ENCODE results near the gene CGB2.
A peak's percentile ranks its signal among the peaks of the same experiment; 100 is the strongest.

The CGB2 gene

DNA sequence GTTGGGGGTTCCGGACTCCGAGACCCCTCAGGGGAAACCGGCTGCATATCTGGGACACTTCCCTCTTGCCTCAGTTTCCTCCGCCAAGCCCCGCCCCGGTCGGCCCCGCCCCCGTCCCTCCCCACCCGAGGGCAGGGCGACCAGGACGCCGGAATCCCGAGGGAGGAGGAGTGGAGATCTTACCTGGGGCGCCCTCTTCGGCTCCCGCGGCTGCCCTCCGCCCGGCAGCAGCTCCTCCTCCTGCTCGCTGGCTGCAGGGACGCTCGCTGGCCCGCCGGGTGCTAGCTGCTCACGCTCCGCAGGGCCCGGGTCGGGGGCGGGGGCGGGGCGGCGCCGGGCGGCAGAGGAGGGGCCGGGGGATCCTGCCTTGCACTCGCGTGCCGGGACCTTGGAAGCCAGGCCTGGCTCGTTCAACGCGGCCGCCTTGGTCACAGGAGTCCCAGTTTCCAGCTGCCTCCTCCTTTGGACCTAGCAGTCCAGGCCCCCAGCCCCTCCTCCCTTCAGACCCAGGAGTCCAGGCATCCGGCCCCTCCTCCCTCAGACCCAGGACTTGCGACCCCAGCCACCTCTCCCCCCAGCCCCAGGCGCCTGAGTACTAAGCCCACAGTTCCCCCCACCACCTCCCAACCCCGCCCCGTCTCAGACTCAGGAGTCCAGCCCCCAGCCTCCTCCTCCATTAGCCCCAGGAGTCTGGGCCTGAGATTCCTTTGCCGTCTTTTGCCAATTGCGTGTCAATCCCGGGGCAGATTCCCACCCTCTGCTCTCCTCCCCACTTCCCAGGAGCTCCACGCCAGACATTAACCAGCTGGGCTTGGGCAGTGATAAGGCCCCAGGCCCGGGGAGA, 33.3 kb downstream of the CGB2 start, which contains the start of gene NTF4:
TSS of gene NTF4 (minus strand) at position 51 of the 844 bp plus-strand sequence. CDS start 2,821 bp downstream, outside the sequence.
- peak; percentile 70 for DNase-seq (ENCODE audit: low spot score)
- TF ChIP-seq, protein P1, sequence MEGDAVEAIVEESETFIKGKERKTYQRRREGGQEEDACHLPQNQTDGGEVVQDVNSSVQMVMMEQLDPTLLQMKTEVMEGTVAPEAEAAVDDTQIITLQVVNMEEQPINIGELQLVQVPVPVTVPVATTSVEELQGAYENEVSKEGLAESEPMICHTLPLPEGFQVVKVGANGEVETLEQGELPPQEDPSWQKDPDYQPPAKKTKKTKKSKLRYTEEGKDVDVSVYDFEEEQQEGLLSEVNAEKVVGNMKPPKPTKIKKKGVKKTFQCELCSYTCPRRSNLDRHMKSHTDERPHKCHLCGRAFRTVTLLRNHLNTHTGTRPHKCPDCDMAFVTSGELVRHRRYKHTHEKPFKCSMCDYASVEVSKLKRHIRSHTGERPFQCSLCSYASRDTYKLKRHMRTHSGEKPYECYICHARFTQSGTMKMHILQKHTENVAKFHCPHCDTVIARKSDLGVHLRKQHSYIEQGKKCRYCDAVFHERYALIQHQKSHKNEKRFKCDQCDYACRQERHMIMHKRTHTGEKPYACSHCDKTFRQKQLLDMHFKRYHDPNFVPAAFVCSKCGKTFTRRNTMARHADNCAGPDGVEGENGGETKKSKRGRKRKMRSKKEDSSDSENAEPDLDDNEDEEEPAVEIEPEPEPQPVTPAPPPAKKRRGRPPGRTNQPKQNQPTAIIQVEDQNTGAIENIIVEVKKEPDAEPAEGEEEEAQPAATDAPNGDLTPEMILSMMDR (IDR thresholded peaks at IDR 0.05; ENCODE audit: poor library complexity, severe bottlenecking): peak; percentile 18
- Histone ChIP-seq H3K4me1 (ENCODE audit: insufficient read depth, poor library complexity, severe bottlenecking) (peaks cover 7% of the 10 kb centered on the region), H3K36me3 (ENCODE audit: low read depth) (no peaks in the 10 kb centered on the region), H3K9me3 (ENCODE audit: severe bottlenecking) (no peaks in the 10 kb centered on the region), H3K27ac (ENCODE audit: poor library complexity, severe bottlenecking) (peak within 1 kb of the TSS; percentile 92), H3K4me3 (ENCODE audit: severe bottlenecking) (peak within 1 kb of the TSS; percentile 40), H3K27me3 (ENCODE audit: insufficient read depth, poor library complexity, severe bottlenecking) (no peaks in the 10 kb centered on the region)
- ATAC-seq (ENCODE audit: low read depth): peak; percentile 66

DNA sequence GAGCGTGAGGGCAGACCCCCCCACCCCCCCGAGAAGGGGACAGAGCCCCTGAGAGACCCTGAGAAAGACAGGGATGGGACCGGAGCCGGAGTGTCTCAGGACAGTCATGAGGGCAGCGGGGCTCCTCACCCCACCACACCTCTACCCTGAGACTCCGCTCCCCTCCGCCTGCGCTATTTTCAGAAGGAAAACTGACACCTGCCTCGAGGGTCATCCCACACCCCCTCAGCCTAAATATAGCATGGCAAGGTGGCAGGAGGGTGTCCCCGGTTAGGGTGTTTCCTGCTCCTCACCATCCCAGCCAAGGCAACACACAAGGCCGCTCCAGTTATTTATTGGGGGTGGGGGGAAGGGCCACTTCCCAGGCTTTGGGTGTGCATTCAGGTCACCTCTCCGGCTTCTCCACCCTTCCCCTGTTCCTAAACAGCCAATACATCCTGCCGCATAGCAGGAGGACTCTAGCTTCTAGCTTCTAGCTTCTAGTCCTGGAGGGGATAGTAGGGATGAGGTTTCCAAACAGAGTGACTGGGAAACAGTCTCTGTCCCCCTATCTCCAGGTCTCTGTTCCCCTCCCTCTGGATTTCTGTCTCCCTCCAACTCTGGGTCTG, 34.3 kb downstream of the CGB2 start:
- TF ChIP-seq, protein P1 (IDR thresholded peaks at IDR 0.05; ENCODE audit: poor library complexity, severe bottlenecking): no peak
- ATAC-seq (ENCODE audit: low read depth) (no peak), DNase-seq (ENCODE audit: low spot score) (no peak)
- Histone ChIP-seq H3K27ac (ENCODE audit: poor library complexity, severe bottlenecking) (no peak overlapping the region), H3K4me3 (ENCODE audit: severe bottlenecking) (no peak overlapping the region), H3K27me3 (ENCODE audit: insufficient read depth, poor library complexity, severe bottlenecking) (peaks cover 2% of the 10 kb centered on the region), H3K36me3 (ENCODE audit: low read depth) (no peaks in the 10 kb centered on the region), H3K9me3 (ENCODE audit: severe bottlenecking) (no peaks in the 10 kb centered on the region), H3K4me1 (ENCODE audit: insufficient read depth, poor library complexity, severe bottlenecking) (peaks cover 7% of the 10 kb centered on the region)

DNA sequence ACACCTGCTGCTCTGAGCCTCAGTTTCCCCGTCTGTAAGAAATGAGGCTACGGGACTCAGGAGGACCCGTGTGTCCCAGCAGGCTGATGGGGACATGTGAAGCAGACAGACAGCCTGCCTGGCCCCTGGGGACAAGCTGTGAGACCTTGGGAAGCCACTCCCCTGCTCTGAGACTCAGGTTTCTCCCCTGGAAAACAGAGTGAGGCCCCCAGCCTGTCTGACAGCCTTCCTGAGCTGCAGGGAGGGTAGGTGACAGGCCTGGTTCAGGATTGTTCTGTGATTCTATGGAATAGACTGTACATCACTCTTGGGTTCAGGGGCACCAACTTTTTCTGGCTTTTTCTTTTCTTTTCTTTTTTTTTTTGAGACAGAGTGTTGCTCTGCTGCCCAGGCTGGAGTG, 35.9 kb downstream of the CGB2 start:
- no peak overlapping the region for H3K27ac ChIP-seq (ENCODE audit: poor library complexity, severe bottlenecking)
- H3K4me1 ChIP-seq (ENCODE audit: insufficient read depth, poor library complexity, severe bottlenecking): peaks cover 7% of the 10 kb centered on the region
- no peaks in the 10 kb centered on the region for H3K36me3 ChIP-seq (ENCODE audit: low read depth)
- no peak overlapping the region for H3K4me3 ChIP-seq (ENCODE audit: severe bottlenecking)
- no peaks in the 10 kb centered on the region for H3K9me3 ChIP-seq (ENCODE audit: severe bottlenecking)
- DNase-seq (ENCODE audit: low spot score) (no peak), ATAC-seq (ENCODE audit: low read depth) (no peak)
- TF ChIP-seq, protein P1 (IDR thresholded peaks at IDR 0.05; ENCODE audit: poor library complexity, severe bottlenecking): no peak
- peaks cover 14% of the 10 kb centered on the region for H3K27me3 ChIP-seq (ENCODE audit: insufficient read depth, poor library complexity, severe bottlenecking)

GRCh38 chr19:49069026-49069425, 37.3 kb downstream of the CGB2 start:
- DNase-seq (ENCODE audit: low spot score): no peak
- Histone ChIP-seq H3K9me3 (ENCODE audit: severe bottlenecking) (no peaks in the 10 kb centered on the region), H3K27me3 (ENCODE audit: insufficient read depth, poor library complexity, severe bottlenecking) (peaks cover 27% of the 10 kb centered on the region), H3K36me3 (ENCODE audit: low read depth) (no peaks in the 10 kb centered on the region), H3K27ac (ENCODE audit: poor library complexity, severe bottlenecking) (no peak overlapping the region), H3K4me3 (ENCODE audit: severe bottlenecking) (no peak overlapping the region), H3K4me1 (ENCODE audit: insufficient read depth, poor library complexity, severe bottlenecking) (no peaks in the 10 kb centered on the region)
- ATAC-seq (ENCODE audit: low read depth): no peak
- TF ChIP-seq, protein P1 (IDR thresholded peaks at IDR 0.05; ENCODE audit: poor library complexity, severe bottlenecking): no peak
